HG03457 (cell line): Measurements from ENCODE around the gene ZP1.
A peak's percentile ranks its signal among the peaks of the same experiment; 100 is the strongest.
"Not testable (repeated sequence)": the region's sequence is repeated elsewhere in the genome, so short reads cannot be mapped to it uniquely, and the experiment has no call there.

Experiments
- ATAC-seq: cut with Tn5 transposase; IDR thresholded peaks from one replicate; pipeline ENCODE4 v1.9.1; 2021; ENCODE audit warnings: moderate number of reproducible peaks; ENCODE audit not compliant: unreplicated experiment

The ZP1 gene

DNA sequence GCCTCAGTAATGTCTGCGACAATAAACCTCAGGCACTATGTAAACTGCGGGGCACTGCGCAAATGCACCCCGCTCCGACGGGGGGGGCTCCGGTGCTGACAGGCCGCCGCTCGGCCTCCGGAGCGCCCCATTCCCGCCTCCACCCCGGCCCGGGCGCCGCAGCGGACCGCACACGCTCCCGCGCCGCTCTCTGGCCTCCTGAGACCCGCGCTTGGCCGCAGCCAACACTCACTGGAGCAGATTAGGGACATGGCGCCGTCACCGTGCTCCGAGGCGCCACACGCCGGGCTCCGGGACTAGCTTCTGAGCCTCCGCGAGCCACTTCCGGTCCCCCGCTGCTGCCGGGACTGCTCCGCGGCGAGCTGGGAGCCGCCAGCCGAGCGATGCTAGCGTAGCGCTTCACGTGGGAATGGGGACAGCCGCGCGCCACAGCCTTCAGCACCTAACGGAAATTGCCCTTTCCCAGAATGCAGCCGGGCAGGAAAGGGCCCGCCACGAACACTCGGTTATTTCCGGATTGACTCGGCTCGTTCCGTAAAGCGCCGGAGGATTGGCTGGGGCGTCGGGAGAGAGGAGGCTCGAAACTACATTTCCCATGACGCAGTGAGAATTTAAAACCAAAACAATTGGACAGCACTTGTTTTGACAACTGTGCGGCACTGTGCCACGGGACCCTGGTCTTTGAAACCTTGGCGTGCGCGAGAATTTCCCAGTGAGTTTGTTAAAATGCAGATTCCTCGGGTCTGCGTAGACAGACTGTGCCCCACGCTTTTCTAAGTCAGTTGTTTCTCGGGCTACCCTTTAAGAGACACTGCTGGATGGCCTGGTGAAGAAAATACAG lies 39.0 kb downstream of the ZP1 start, which contains the start of gene PRPF19:
Gene PRPF19 (minus strand): TSS at position 454 of the 841 bp plus-strand sequence. CDS start 203 bp downstream, at position 251.
- peak; percentile 50 for ATAC-seq

DNA sequence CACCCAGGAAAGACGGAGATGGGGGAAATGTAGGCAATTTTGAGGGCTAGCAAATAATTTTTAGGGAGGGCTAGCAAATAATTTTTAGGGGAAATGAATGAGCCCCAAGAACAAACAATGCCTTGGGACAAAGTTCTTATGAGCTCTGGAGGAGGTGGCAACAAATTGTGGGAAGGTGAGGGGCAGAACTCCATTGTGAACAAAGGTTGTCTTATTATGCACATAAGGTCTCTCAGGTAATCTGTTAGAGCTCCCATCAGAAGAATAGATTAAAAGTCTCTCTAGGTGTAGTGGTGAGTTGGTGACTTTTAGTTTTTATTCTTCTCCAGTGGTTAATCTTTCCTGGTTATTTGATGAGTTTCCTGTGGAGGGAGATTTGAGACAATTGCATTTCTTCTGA lies 41.5 kb downstream of the ZP1 start:
- no peak for ATAC-seq

GRCh38 chr11:60909680-60910280 lies 42.4 kb downstream of the ZP1 start:
- ATAC-seq, result not testable (repeated sequence)

- peak; percentile 30 for ATAC-seq
These were observed 42.9 kb downstream of the ZP1 start for GRCh38 chr11:60910281-60910687.

- no peak for ATAC-seq
These were observed 43.5 kb downstream of the ZP1 start for GRCh38 chr11:60910711-60911380.

GRCh38 chr11:60912223-60912850 lies 45.0 kb downstream of the ZP1 start:
- no peak for ATAC-seq

- no peak for ATAC-seq
These were observed 45.6 kb downstream of the ZP1 start for GRCh38 chr11:60912851-60913528.

- peak; percentile 21 for ATAC-seq
These were observed 46.7 kb downstream of the ZP1 start, which contains the start of gene TMEM109 for GRCh38 chr11:60913793-60914632. TMEM109 (plus strand) TSS chr11:60914158; CDS start chr11:60919694, 5,536 bp downstream.

DNA sequence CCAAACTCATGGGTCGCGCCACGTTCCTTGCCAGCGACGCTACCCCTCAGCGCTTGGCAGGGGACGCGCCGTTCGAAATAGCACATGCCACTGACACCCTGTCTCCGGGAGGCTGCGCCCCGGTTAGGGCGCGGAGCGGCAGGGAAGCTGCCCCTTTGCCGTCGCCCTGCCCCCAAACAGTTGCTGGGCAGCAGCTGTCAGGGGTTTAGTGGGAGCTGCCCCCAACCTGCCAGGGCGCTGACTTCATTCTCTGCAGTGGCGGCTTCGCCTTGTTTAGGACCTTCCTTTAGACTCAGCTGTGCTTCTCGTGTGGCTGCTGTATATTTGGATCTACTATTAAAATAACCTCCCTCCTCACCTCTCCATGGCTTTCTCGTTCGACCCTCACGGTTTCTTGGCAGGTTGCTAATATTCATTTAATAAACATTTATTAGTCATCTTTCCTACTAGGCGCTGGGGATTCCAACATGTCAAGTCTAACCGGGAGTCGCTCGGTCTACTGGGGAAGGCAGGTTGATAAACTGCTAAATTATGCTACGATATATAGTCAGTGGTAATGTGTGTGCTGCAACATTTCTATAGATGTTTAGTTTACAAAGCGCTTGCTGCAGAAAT lies 47.4 kb downstream of the ZP1 start:
- ATAC-seq, result peak; percentile 1

DNA sequence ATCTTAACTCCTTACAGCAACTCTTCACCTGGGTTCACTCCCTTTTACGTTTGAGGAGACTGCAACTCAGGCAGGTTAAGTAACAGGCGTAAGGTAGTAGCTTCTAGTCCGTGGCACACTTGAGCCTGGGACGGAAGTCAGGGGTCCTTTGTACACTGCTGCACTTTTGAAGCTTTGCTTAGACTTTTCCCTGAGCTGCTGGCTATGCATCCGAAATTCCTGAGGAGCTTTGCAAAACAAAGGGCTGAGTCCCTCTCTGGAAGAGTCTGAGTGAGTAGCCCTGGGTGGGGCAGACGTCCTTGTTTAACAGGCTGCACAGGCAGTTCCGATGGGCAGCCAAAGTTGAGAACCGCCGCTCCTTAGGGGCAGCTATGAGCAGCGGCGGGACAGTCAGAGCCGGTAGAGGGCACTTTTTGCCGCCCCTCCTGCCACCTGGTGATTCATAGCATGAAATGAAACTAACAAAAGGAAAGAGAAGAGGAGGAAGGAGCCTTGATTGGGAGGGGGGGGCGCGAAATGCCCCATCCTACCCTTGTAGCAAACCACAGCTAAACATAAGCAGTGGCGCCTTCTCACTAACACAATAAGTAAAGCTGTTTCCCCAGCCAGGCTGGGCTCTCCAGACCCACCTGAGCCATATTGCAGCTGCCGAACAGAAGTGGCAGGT lies 48.0 kb downstream of the ZP1 start:
- no peak for ATAC-seq

GRCh38 chr11:60916669-60917206 lies 49.4 kb downstream of the ZP1 start:
- ATAC-seq, result no peak

DNA sequence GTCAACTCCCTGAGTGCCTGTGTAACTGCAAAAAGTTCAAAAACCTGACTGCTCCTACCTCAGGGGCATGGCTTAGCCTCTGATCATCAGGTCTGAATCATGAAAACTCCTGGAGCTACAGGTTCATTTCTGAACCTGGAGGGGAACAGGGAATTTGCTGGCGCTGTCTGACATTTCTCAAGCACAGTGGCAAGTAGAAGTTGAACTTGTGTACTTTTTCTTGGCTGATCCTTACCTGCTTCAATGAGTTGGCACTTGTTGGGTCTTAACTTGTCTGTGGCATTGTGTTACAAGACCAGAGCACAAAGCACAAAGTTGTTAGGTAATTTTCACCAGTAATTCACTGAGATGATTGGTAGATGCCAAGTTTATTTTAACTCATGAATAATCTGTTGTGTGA lies 49.9 kb downstream of the ZP1 start:
- ATAC-seq, result no peak

GRCh38 chr11:60918251-60918938 lies 51.1 kb downstream of the ZP1 start:
- ATAC-seq, result no peak

- no peak for ATAC-seq
These were observed 51.6 kb downstream of the ZP1 start for GRCh38 chr11:60918939-60919265.

- no peak for ATAC-seq
These were observed 52.0 kb downstream of the ZP1 start for GRCh38 chr11:60919320-60919719.

DNA sequence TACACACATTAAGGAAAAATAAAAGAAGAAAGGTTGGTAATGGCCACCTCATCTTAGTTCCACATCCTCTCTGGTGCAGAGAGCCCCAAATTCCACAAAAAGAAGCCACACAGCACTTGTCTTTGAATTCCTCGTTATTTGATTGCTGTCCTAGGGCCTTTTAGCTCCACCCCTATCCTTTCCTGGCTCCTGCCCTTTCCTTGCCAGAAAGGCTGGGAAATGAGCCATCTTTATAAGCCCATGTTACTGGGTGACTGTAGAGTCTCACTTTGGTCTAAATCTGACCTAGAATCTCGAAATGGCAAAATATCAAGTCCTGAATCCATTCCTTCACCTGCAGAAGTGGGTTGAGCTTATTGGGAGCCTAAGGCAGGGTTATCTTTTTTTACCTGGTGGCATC lies 52.6 kb downstream of the ZP1 start:
- ATAC-seq, result no peak

DNA sequence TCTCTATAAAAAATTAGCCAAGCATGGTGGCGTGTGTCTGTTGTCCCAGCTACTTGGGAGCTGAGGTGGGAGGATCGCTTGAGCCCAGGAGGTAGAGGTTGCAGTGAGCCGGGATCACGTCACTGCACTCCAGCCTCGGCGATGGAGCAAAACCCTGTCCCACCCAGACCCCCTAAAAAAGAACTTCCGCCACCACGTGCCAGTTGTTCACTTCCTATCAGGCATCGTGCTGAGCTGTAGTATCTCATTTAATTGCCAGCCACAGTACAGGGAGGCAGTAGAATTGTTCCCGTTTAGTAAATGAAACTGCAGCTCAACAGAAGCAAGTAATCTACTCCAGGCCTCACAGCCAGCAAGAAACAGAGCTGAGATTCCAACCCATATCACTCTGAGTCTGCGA lies 53.9 kb downstream of the ZP1 start:
- no peak for ATAC-seq

- no peak for ATAC-seq
These were observed 54.5 kb downstream of the ZP1 start for GRCh38 chr11:60921777-60922335.
